ENCODE results near the gene RGS10.

Gene RGS10

DNA sequence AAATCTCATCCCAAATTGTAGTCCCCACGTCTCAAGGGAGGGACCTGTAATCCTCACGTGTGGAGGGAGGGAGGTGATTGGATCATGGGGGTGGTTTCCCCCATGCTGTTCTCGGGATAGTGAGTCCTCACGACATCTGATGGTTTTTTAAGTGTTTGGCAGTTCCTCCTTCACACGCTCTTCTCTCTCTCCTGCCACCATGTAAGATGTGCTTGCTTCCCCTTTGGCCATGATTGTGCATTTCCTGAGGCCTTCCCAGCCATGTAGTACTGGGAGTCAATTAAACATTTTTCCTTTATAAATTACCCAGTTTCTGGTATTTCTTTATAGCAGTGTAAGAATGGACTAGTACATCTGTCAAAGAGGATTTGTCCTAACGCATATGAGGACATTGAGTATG lies 59.5 kb downstream of the RGS10 start:
- Histone ChIP-seq H3K79me2 (ENCODE audit: insufficient read depth, low read length) (no peaks in the 10 kb centered on the region), H3K27me3 (ENCODE audit: low read length) (no peaks in the 10 kb centered on the region), H3K9me3 (ENCODE audit: insufficient read depth, low read length) (no peaks in the 10 kb centered on the region), H3F3A (ENCODE audit: insufficient read depth) (peaks cover under 1% of the 10 kb centered on the region), H3K4me3 (ENCODE audit: insufficient read depth, low read length, poor library complexity, severe bottlenecking) (no peak overlapping the region), H3K9me2 (replicated peaks; ENCODE audit: insufficient read depth, low read length) (no peaks in the 10 kb centered on the region), H3K27ac (ENCODE audit: low read depth, low read length) (no peak overlapping the region), H3K9ac (ENCODE audit: low read length) (no peak overlapping the region), H4K20me1 (ENCODE audit: low read depth, low read length) (no peaks in the 10 kb centered on the region), H3K4me2 (ENCODE audit: low read depth, low read length, poor library complexity, severe bottlenecking) (no peak overlapping the region), H2AFZ (ENCODE audit: low read depth, low read length, severe bottlenecking) (no peak overlapping the region), H3K36me3 (ENCODE audit: low read length) (no peaks in the 10 kb centered on the region)
- no peak for TF ChIP-seq EZH2phosphoT487 (conservative IDR thresholded peaks at IDR 0.05; ENCODE audit: low read length)
- TF ChIP-seq, protein P1, sequence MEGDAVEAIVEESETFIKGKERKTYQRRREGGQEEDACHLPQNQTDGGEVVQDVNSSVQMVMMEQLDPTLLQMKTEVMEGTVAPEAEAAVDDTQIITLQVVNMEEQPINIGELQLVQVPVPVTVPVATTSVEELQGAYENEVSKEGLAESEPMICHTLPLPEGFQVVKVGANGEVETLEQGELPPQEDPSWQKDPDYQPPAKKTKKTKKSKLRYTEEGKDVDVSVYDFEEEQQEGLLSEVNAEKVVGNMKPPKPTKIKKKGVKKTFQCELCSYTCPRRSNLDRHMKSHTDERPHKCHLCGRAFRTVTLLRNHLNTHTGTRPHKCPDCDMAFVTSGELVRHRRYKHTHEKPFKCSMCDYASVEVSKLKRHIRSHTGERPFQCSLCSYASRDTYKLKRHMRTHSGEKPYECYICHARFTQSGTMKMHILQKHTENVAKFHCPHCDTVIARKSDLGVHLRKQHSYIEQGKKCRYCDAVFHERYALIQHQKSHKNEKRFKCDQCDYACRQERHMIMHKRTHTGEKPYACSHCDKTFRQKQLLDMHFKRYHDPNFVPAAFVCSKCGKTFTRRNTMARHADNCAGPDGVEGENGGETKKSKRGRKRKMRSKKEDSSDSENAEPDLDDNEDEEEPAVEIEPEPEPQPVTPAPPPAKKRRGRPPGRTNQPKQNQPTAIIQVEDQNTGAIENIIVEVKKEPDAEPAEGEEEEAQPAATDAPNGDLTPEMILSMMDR (IDR thresholded peaks at IDR 0.05; ENCODE audit: insufficient read depth, low read length, poor library complexity, severe bottlenecking): no peak

DNA sequence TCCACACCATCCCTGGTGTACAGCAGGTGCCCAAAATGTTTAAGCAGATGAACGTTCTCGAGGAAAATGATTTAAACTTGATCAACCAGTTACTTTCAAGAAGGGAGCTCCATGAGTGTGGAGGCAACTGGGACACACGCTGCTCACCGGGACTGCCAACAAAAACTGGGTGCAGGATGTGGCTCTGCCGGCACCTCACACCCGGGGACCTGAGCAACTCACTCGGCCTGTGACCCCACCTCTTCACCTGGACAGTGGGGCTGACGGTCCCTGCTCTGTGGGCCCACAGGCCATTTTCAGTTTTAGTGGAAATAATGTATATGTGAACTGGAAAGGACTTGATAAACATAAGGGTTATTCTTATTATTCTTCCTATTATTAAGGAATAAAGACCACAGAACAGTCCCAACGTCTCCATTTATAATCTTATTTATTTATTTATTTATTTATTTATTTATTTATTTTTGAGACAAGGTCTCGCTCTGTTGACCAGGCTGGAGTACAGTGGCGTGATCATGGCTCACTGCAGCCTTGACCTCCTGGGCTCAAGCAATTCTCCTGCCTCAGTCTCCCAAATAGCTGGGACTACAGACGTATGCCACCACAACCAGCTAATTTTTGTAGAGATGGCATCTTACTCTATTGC lies 60.6 kb downstream of the RGS10 start:
- Histone ChIP-seq H3K9me3 (ENCODE audit: insufficient read depth, low read length) (no peaks in the 10 kb centered on the region), H3K4me3 (ENCODE audit: insufficient read depth, low read length, poor library complexity, severe bottlenecking) (no peak overlapping the region), H3K4me2 (ENCODE audit: low read depth, low read length, poor library complexity, severe bottlenecking) (no peak overlapping the region), H3K27me3 (ENCODE audit: low read length) (no peaks in the 10 kb centered on the region), H3K9me2 (replicated peaks; ENCODE audit: insufficient read depth, low read length) (no peaks in the 10 kb centered on the region), H3K27ac (ENCODE audit: low read depth, low read length) (no peak overlapping the region), H3K9ac (ENCODE audit: low read length) (no peak overlapping the region), H4K20me1 (ENCODE audit: low read depth, low read length) (no peaks in the 10 kb centered on the region), H3F3A (ENCODE audit: insufficient read depth) (peaks cover 7% of the 10 kb centered on the region), H2AFZ (ENCODE audit: low read depth, low read length, severe bottlenecking) (no peak overlapping the region), H3K36me3 (ENCODE audit: low read length) (no peaks in the 10 kb centered on the region), H3K79me2 (ENCODE audit: insufficient read depth, low read length) (no peaks in the 10 kb centered on the region)
- TF ChIP-seq, protein P1 (IDR thresholded peaks at IDR 0.05; ENCODE audit: insufficient read depth, low read length, poor library complexity, severe bottlenecking): no peak
- no peak for TF ChIP-seq EZH2phosphoT487 (conservative IDR thresholded peaks at IDR 0.05; ENCODE audit: low read length)

DNA sequence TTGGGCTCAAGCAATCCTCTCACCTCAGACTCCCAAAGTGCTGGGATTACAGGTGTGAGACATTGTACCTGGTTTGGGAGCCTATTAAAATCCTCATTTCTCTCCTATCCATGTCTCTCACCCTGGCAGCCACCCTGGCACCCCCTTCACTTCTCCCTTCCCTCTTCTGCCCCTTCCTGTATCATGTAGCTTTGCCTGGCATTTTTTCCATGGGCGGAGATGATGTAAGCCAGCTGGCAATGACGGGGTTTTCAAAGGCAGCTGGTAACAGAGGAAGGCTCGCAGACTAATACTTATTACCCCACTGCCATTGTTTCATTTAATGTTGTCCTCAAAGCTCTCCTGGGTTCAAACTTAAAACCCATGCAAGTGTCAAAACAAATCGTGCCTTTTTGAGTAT lies 61.9 kb downstream of the RGS10 start:
- Histone ChIP-seq H3K36me3 (ENCODE audit: low read length) (no peaks in the 10 kb centered on the region), H3K4me3 (ENCODE audit: insufficient read depth, low read length, poor library complexity, severe bottlenecking) (no peak overlapping the region), H2AFZ (ENCODE audit: low read depth, low read length, severe bottlenecking) (no peak overlapping the region), H3K4me2 (ENCODE audit: low read depth, low read length, poor library complexity, severe bottlenecking) (no peak overlapping the region), H3F3A (ENCODE audit: insufficient read depth) (peaks cover 7% of the 10 kb centered on the region), H3K9me3 (ENCODE audit: insufficient read depth, low read length) (no peaks in the 10 kb centered on the region), H4K20me1 (ENCODE audit: low read depth, low read length) (no peaks in the 10 kb centered on the region), H3K27me3 (ENCODE audit: low read length) (no peaks in the 10 kb centered on the region), H3K9ac (ENCODE audit: low read length) (no peak overlapping the region), H3K79me2 (ENCODE audit: insufficient read depth, low read length) (no peaks in the 10 kb centered on the region), H3K9me2 (replicated peaks; ENCODE audit: insufficient read depth, low read length) (no peaks in the 10 kb centered on the region), H3K27ac (ENCODE audit: low read depth, low read length) (no peak overlapping the region)
- TF ChIP-seq, protein P1 (IDR thresholded peaks at IDR 0.05; ENCODE audit: insufficient read depth, low read length, poor library complexity, severe bottlenecking): no peak
- TF ChIP-seq EZH2phosphoT487 (conservative IDR thresholded peaks at IDR 0.05; ENCODE audit: low read length): no peak
